ENCODE data around the gene RBFOX1. TPM values are rescaled to one million over a fixed set of nuclear protein-coding genes. Genes with fewer than 3 reads are reported as not detected.

The RBFOX1 gene
- total RNA-seq, 1 donor from 2014 or later: not detected

GRCh38 chr16:7651803-7652570 is 319.3 kb downstream of the RBFOX1 start:
- no peaks in the 10 kb centered on the region for H3K36me3 Mint-ChIP-seq (ENCODE audit: low read depth)
- no peak overlapping the region for H3K27ac Mint-ChIP-seq
- no peaks in the 10 kb centered on the region for H3K4me1 Mint-ChIP-seq
- TF ChIP-seq CTCF (IDR thresholded peaks at IDR 0.05): no peak
- H3K27me3 Mint-ChIP-seq: no peaks in the 10 kb centered on the region
- peaks cover 4% of the 10 kb centered on the region for H3K9me3 Mint-ChIP-seq
- CTCF ChIA-PET: no interaction called here
- DNase-seq: no peak
- POLR2A ChIA-PET: no interaction called here
- H3K4me3 Mint-ChIP-seq: no peak overlapping the region
- intact Hi-C loops (cut with micrococcal nuclease): no loop called here
- ATAC-seq (ENCODE audit: low read depth): no peak

- ATAC-seq (ENCODE audit: low read depth) (no peak), DNase-seq (peak; percentile 13)
- Mint-ChIP-seq H3K36me3 (ENCODE audit: low read depth) (no peaks in the 10 kb centered on the region), H3K27ac (no peak overlapping the region), H3K4me1 (no peaks in the 10 kb centered on the region), H3K4me3 (no peak overlapping the region), H3K9me3 (peaks cover 4% of the 10 kb centered on the region), H3K27me3 (no peaks in the 10 kb centered on the region)
- TF ChIP-seq CTCF (IDR thresholded peaks at IDR 0.05): no peak
- POLR2A ChIA-PET: no interaction called here
- intact Hi-C loops (cut with micrococcal nuclease): no loop called here
- CTCF ChIA-PET: no interaction called here
Measured at GRCh38 chr16:7653746-7654461, 321.3 kb downstream of the RBFOX1 start.

- ATAC-seq (ENCODE audit: low read depth) (no peak), DNase-seq (no peak)
- H3K27ac Mint-ChIP-seq: no peak overlapping the region
- H3K9me3 Mint-ChIP-seq: no peaks in the 10 kb centered on the region
- no peak overlapping the region for H3K4me3 Mint-ChIP-seq
- H3K36me3 Mint-ChIP-seq (ENCODE audit: low read depth): no peaks in the 10 kb centered on the region
- intact Hi-C loops (cut with micrococcal nuclease): no loop called here
- ChIA-PET POLR2A (no interaction called here), CTCF (no interaction called here)
- H3K27me3 Mint-ChIP-seq: no peaks in the 10 kb centered on the region
- no peak for TF ChIP-seq CTCF (IDR thresholded peaks at IDR 0.05)
- no peaks in the 10 kb centered on the region for H3K4me1 Mint-ChIP-seq
Measured at GRCh38 chr16:7675628-7676027, 343.0 kb downstream of the RBFOX1 start.

- no peaks in the 10 kb centered on the region for H3K27me3 Mint-ChIP-seq
- H3K36me3 Mint-ChIP-seq (ENCODE audit: low read depth): no peaks in the 10 kb centered on the region
- no peak overlapping the region for H3K4me3 Mint-ChIP-seq
- no peak overlapping the region for H3K27ac Mint-ChIP-seq
- H3K4me1 Mint-ChIP-seq: no peaks in the 10 kb centered on the region
- no peak for ATAC-seq (ENCODE audit: low read depth)
- ChIA-PET POLR2A (no interaction called here), CTCF (no interaction called here)
- intact Hi-C loops (cut with micrococcal nuclease): no loop called here
- no peak for DNase-seq
- TF ChIP-seq CTCF (IDR thresholded peaks at IDR 0.05): no peak
- H3K9me3 Mint-ChIP-seq: peaks cover 2% of the 10 kb centered on the region
Measured at GRCh38 chr16:7680296-7680695, 347.7 kb downstream of the RBFOX1 start.

GRCh38 chr16:7688811-7689210 is 356.2 kb downstream of the RBFOX1 start:
- no peaks in the 10 kb centered on the region for H3K4me1 Mint-ChIP-seq
- intact Hi-C loops (cut with micrococcal nuclease): no loop called here

More at GRCh38 chr16:7688811-7689210, 356.2 kb downstream of the RBFOX1 start:
- Mint-ChIP-seq H3K27me3 (no peaks in the 10 kb centered on the region), H3K36me3 (ENCODE audit: low read depth) (no peaks in the 10 kb centered on the region), H3K9me3 (peaks cover 2% of the 10 kb centered on the region), H3K27ac (no peak overlapping the region), H3K4me3 (no peak overlapping the region)
- ATAC-seq (ENCODE audit: low read depth): no peak
- ChIA-PET POLR2A (no interaction called here), CTCF (no interaction called here)
- TF ChIP-seq CTCF (IDR thresholded peaks at IDR 0.05): no peak
- no peak for DNase-seq
